HG02840 (cell line): ENCODE measurements around the gene SHC4.
"Not testable (repeated sequence)": the region's sequence is repeated elsewhere in the genome, so short reads cannot be mapped to it uniquely, and the experiment has no call there.

ENCODE experiments used
- ATAC-seq: cut with Tn5 transposase; IDR thresholded peaks from one replicate; pipeline ENCODE4 v1.9.1; 2021; ENCODE audit warnings: mild to moderate bottlenecking, moderate library complexity, moderate number of reproducible peaks; ENCODE audit not compliant: unreplicated experiment, low FRiP score

Gene SHC4

DNA sequence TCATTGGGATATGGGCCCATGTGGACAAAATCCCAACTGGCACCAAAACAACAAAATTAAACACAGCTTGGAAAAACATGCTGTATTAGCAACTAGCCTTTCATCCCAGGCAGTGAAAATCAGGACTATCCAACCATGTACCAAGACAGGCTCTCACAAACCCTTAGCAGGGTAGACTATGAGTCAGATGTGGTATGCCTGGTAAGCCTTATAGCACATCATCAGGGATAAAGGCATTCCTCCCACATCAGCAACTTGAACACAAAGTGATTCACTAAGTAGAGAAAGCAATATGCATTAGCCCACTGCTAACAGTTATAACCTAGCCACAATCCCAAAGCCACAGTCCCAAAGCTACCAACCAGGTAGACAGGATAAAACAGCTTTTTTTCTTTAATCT lies 160.9 kb downstream of the SHC4 start:
- ATAC-seq, result no peak

DNA sequence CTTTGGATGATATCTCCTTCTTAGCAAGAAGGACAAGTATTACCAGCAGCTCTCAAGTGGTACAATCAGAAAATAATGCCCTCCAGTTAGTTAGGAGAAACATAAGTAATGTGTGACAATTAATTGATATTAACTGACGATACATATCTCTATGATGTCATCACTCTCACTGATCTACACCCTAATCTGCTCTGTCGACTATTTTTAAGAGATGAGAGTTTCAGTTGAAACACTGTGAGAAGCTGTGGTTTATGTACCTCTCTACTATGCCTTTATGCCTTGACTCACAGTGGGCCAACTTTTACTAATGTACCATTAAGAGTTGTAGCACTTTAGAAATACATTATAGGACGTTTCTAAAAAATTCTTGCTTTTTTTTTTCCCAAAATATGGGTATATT lies 161.5 kb downstream of the SHC4 start:
- no peak for ATAC-seq

DNA sequence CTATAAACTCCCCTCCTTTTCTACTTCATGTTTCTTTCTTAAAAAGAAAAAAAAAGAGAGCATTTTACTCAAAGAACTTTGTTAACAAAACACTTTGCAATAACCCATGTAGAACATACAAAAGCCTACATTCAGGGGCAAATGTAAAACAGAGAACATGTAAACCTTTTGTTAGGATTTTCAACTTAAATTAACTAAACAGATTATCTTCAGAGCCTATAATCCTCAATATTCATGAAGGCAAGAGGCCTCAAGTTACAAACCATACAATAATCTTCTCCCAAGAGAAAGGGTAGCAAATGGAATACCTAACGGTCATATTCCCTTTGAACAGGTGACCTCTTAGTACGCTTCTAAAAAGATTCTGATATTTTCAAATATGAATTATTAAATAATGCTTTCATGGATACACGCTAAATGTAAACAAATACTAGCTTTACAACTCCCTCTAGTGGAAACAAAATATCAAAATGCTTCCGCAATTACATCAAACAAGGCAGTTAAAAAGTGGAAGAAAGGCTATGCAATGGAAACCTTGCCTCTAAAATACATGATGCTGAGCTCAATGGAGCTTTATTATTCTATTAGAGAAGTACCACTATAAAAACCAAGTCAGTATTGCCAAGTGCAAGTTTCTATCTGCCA lies 162.8 kb downstream of the SHC4 start:
- ATAC-seq, result no peak

DNA sequence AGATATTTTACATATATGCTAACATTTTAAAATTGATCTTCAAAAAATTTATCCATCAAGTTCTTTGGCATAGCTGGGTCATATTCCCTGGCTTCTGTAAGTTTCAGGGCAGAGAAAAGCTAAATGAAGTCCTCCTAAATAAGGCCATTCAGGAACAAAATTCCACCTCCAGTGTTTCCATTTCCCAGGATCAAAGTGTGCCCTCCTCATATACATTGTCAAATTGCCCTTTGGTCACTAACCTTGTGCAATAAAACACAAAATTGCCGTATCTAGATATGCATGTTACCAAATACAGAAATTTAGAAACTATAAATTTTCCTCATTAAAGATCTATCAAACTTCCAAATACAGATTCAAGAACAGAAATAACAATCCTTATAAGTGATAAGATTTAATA lies 163.5 kb downstream of the SHC4 start:
- ATAC-seq, result no peak

DNA sequence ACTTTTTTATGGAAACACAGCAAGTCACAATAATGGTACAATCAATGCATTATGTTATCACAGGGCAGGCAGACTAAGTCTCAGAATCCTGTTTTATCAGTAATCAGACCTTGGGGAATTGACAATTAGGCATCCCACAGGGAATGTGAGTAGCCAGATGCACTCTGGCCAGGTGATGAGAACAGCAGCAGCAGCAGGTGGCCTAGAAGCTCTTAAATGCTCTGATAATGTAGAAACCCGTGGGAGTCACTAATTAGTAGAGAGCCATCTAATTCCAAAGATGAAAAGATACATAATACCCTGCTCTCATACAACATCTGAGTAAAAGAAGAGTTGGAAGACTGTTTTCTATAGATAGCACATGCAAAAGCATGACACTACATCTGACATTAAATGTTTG lies 165.4 kb downstream of the SHC4 start:
- ATAC-seq, result no peak

DNA sequence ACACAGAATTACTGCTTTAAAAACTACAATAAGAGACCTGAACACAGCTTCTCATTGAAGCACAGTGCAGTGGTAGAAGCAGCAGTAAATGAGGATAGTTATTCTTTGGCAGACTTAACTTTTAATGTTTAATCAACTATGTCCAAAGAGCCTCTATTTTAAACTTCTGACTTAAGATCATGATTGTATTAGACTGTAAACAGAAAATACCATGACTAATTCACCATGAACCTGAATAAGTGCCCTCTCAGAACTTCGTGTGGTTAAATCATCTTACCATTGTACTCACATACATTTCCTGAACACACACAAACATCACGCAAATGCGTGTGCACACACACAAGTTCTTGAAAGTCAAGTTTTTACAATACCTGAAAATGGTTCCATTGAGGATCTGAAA lies 166.8 kb downstream of the SHC4 start:
- ATAC-seq, result no peak

DNA sequence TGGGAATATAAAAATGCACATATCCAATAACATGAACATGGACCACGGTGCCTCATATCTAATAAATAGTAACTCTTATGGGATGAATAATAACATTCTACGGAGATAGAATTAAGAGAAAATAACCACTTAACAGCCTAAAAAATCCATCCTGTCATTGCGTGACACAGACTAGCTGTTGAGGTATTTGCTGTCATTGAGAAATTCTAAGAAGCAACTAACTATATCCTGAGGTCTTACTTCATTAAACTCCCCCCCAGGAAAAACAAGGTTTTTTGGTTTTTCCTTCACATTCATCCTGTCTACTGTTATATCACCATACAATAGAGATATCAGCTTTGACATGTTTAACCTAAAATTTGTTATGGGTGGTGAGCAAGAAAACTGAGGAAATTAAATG lies 167.2 kb downstream of the SHC4 start:
- no peak for ATAC-seq

DNA sequence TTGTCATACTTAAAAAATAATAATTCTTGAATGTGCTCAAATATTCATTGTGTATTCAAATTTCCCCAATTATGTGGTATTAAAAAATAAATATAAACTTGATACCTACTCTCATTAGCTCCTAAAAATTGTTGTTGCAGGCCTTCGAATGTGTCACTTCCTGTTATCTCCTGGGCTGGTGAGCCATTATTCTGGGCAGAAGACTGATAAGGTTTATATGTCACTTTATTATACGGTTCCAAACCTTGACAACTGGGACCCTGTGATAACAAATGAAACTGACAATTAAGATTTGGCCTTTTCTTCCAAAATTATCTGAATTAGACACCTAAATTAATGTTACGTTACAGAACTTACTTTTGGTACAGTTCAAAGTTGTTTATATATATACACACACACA lies 167.8 kb downstream of the SHC4 start:
- ATAC-seq, result no peak

DNA sequence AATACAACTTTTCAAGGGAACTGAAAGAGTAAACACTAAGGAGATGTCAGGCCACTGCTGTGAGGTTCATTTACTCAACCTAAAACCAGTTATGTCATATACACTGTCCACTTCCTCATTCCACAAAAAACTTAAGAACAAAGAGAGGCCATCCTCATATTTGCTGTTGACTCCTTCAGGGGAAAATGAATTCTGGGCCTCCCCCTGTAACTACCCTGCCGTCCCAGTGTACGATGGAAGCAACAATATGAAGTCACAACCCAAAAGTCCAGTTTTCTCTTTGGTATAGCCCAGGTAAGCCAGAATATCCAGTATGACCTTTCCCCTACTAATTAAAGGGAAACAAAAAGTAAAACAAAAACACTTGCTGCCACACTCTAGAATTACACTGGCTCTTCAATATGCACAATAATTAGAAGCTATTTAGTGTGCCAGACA lies 169.0 kb downstream of the SHC4 start:
- ATAC-seq, result peak; percentile 86

DNA sequence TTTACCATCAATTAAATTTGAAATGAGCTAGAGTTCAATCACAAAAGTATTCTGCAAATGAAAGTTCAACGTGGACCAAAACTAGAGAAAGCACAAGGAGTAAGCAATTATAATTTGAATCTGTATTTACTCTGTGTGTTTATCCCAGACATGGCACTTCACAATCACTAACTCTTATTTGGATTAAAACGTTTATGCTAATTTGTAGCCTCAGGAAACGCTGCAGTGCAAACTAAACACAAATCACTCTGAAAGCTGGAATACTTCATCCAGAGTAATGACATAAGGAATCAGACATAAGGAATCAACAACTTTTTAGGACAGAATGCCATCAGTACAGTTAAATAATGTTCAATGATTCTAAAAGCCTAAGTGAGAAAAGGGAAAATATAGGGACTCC lies 171.3 kb downstream of the SHC4 start:
- no peak for ATAC-seq

DNA sequence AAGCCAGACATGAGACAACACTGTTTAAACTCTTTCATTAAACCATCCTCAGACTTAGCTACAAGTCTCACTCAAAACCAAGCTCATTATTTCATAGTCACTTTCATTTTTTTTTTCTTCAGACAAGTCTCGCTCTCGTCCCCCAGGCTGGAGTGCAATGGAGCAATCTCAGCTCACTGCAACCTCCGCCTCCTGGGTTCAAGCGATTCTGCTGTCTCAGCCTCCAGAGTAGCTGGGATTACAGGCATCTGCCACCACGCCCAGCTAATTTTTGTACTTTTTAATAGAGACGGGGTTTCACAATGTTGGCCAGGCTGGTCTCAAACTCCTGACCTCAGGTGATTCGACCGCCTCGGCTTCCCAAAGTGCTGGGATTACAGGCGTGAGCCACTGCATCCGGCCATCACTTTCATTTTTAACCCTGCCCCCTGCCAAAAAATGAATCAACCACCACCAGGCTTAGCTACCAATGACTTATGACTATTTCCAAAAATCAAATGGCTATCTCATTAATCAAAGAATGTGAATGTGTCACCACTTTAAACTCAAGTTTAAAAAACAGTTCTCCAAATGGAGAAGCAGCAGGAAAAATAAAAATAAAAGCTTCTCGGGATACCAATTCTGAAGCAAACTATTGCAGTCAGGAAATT lies 173.1 kb downstream of the SHC4 start:
- ATAC-seq, result not testable (repeated sequence)

DNA sequence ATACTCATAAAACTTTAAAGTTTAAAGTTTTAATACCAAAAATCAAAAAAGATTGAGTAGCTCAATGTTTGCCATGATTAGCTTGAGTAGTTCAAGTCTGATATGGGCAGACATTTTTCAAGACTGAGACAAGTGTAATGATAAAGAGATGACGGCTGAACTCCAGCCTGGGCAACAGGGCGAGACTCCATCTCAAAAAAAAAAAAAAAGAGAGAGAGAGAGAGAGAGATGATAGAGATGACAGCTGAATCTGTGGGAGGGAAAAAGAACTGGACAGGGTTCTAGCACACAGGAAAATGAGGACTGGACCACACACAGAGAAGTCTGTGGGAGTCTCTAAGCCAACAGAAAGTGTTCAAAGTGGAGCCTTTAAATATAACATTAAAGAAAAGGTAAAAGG lies 178.0 kb downstream of the SHC4 start:
- no peak for ATAC-seq

DNA sequence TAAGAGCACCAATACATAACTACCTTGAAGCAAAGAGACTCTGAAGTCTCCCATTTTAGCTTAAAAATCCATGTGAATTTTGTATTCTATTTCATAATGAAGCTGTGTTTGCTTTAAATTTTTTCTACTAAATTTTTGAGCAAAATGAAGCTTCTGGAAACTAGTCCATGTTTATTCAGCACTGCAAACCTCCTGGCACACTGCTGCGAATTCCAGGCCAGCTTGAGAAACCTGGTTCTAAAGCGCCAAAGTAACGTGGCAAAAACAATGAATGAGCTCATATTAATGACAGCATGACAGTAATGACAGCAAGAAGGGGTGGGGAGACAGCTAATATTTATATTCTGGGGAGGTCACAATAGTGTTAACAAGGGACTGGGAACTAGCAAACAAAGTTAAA lies 178.5 kb downstream of the SHC4 start:
- ATAC-seq, result no peak

DNA sequence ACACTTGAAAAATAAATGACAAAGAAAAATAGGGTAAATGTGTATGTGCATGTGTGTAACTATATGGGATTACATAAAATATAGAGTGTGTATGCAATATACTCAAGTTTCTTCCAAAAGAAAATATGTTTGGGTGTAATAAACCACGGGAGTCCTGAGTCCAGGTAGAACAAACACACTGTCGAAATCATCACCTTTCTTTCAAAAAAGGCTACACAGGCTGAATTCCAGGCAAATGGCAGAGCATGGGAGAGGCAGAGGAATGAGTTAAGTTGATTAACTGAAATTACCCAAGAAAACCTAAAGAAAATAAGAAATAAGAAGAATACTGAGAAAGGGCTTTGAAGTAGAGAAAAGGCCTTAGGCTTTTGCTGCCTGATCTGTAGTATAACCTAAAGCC lies 179.0 kb downstream of the SHC4 start:
- no peak for ATAC-seq

DNA sequence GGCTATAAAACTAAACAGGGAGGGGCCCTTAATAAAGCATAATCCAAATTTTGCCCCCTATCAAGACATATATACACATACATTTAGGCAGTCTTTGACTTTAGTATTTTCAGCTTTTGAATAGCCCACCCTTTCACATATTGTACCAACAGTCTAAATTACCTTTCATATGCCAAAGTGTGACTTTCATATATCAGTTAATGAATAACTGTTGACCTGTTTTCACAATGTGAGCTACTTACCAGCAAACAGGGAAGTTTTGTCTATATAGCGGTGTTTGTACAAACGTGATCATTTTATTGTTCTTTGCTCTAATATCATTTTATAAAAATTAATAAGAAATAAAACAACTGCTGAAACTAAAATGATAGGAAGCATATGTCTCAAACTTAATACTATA lies 180.8 kb downstream of the SHC4 start:
- ATAC-seq, result no peak

DNA sequence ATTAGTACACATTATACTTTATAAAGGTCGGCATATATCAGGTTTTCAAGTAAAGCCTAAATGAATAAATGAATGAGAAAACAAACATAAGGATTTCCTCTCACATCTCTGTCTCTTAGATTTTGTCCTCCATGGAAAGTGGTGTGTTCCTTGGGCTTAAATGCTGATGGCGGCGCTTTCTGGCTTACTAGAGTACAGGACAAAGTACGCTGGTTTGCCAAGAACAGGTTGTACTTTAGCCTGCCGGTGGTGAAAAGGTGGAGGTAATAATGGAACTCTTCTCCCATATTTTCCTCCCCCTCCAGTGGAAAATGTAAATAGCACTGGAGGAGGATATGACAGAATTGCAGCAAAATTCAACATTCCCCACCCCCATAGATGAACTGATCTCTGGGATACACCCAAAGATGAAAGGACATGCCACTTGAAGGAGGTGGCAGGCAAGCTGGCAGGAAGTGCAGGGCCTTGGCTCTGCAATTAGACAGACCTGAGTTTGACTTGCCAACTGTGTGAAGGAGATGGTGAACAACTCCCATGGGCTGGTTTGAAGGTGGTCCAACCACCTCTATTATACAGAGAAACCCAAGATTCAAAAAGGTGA lies 182.1 kb downstream of the SHC4 start:
- ATAC-seq, result no peak

DNA sequence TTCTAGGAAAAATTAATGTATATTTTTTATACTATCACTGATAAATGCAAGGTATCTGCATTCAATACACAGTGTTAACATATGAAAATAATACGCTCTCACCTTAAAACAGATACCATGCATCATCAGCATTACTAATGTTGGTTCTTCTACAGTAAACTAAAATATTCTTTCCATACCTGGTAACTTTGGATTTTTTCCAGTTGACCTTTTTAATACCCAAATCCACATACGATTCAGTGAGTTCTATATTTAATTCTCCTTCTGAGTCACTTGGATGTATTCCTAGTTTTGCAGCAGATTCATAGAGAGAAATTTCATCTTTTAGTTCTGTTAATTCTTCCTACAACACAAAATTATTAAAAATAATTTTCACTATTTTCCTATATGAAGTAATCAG lies 182.7 kb downstream of the SHC4 start:
- no peak for ATAC-seq

DNA sequence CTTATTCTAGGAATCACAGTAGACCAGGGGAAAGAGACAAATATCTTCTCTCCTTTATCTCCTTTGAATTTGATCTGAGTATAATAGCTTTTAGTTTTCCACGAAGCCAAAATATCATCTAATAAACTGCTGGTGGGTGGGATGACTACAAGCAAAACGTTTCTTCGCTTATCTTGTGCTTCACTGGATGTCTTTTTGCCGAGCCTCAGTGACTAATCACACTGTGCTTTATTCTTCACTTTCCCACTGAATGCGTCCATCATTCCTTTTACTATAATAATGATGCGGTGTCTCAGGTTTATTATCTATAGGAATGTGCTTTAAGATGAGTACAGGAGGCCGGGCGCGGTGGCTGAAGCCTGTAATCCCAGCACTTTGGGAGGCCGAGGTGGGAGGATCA lies 185.4 kb downstream of the SHC4 start:
- ATAC-seq, result no peak

DNA sequence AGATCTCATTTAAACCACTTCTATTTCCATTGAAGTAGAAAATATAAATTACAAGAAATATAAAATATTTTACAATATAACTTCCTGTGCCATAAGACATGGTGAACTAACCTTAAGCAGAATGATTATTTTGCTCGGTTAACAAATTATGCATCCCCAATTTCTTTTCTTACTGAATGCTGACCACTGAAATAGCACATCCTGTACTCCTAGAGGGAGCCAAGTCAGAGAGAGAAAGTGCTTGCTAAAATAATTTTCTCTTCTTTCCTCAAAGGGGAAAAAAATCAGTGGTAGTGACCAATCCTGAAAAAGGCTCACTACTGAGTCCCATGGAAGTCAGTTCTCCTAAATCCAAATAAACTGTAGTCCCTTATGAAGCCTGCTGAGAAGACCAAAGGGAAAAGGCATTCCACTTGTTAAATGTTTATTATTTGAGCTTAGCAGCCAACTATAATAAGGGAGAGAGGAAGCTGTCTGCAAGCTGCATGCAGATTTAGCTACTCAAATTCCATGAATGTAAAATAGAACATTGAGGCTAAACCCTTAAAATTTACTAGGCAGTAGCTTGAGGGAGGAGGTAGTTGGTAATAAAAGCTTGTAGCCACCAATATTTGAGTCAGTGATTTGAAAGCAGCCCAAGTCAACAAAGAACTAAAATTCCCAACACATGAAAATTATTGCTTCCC lies 185.9 kb downstream of the SHC4 start:
- no peak for ATAC-seq

DNA sequence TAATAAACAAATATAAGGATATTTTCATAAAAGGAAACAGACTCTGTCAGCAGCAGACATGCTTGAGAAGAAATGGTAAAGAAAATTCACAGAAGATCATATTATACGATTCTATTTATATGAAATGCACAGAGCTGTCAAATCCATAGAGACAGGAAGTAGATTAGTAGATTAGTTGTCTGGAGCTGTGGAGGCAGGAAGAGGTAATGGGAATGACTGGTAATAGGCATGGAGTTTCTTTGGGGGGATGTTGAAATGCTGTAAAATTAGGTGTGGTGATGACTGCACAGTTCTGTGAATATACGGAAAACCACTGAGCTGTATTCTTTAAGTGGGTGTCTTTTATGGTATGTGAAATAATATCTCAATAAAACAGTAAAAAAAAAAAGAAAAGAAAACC lies 188.2 kb downstream of the SHC4 start:
- ATAC-seq, result no peak

DNA sequence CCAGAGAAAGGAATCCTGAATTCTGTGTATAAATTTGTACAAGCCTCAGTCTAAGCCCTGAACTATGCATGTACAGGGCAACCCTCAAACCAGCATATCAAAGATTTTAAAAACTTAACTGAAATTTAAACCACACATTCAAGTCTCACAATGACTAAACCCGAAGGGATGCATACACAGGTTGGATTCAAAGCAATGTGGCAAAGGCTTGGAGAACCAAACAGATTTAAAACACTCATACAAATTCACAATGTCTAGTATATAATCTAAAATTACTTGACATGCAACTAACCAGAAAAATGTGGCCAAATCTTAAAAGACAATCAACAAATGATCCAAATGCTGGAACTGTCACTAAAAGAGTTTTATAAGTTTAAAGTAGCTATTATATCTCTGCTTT lies 189.2 kb downstream of the SHC4 start:
- no peak for ATAC-seq
